AG04449 (cell line): ENCODE results near the gene METTL24.
"Not testable (repeated sequence)": the region's sequence is repeated elsewhere in the genome, so short reads cannot be mapped to it uniquely, and the experiment has no call there.

Source experiments
- CTCF ChIA-PET: fragments of 350-600 bp; formaldehyde crosslinking; extraction: SDS; loops from one replicate; lab custom pipeline; 2021; ENCODE audit warnings: antibody characterized with exemption; lab: Yijun Ruan, JAX
- POLR2A ChIA-PET: fragments of 400-600, 350-600 bp; formaldehyde crosslinking; extraction: SDS; loops from one replicate; lab custom pipeline; 2020; ENCODE audit warnings: antibody characterized with exemption, inconsistent platforms; lab: Yijun Ruan, JAX
- DNase-seq: peaks from one replicate; pipeline ENCODE4 v3.0.0-alpha.2; 2010; ENCODE audit warnings: low read depth, low spot score
- H3K4me3 ChIP-seq: 2 replicates; pipeline ENCODE4 v1.5.1; 2011; ENCODE audit warnings: low read depth, mild to moderate bottlenecking, control low read depth, low read length
- TF ChIP-seq, protein P1 (sequence below): IDR thresholded peaks from one replicate; pipeline ENCODE4 v1.5.1; 2011; ENCODE audit warnings: mild to moderate bottlenecking, moderate library complexity, low read length, control low read depth, inconsistent platforms; ENCODE audit not compliant: insufficient read depth; ENCODE audit errors: missing control alignments

Gene METTL24

GRCh38 chr6:110283657-110284056 lies 74.5 kb downstream of the METTL24 start:
- no peak overlapping the region for H3K4me3 ChIP-seq
- POLR2A ChIA-PET: no interaction called here
- DNase-seq: no peak
- TF ChIP-seq, protein P1, sequence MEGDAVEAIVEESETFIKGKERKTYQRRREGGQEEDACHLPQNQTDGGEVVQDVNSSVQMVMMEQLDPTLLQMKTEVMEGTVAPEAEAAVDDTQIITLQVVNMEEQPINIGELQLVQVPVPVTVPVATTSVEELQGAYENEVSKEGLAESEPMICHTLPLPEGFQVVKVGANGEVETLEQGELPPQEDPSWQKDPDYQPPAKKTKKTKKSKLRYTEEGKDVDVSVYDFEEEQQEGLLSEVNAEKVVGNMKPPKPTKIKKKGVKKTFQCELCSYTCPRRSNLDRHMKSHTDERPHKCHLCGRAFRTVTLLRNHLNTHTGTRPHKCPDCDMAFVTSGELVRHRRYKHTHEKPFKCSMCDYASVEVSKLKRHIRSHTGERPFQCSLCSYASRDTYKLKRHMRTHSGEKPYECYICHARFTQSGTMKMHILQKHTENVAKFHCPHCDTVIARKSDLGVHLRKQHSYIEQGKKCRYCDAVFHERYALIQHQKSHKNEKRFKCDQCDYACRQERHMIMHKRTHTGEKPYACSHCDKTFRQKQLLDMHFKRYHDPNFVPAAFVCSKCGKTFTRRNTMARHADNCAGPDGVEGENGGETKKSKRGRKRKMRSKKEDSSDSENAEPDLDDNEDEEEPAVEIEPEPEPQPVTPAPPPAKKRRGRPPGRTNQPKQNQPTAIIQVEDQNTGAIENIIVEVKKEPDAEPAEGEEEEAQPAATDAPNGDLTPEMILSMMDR: no peak
- CTCF ChIA-PET: no interaction called here

GRCh38 chr6:110282412-110282811 lies 75.7 kb downstream of the METTL24 start:
- POLR2A ChIA-PET: no interaction called here
- CTCF ChIA-PET: no interaction called here
- TF ChIP-seq, protein P1: no peak
- H3K4me3 ChIP-seq: no peak overlapping the region
- no peak for DNase-seq

DNA sequence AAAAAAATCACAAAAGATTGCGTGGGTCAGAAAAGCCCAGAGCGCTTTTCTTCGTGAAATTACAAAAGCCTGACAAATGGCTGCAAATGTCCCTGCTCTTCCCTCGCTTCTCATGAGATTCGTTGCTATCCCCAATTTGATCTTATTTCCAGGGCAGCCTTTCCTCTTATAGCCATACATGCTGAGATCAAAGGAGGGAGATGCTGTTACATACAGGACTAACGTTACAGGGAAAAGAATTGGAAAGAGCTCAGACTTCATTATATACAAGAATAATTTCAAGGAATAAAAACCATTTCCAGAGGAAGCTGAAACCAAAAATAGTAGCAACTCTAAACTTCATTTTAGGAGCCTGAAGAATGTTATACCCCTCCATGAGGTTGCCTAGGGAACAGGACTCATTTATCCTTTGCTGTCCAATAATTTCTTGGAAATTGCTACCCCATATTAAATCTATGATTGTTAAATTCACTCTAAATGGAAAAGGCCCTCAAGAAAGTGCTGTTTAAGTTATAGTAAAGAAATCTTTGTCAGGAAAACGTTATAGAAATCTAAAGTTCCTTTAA lies 81.0 kb downstream of the METTL24 start:
- DNase-seq: no peak
- POLR2A ChIA-PET: no interaction called here
- CTCF ChIA-PET: no interaction called here
- H3K4me3 ChIP-seq: no peak overlapping the region
- TF ChIP-seq, protein P1: no peak

GRCh38 chr6:110272781-110273180 lies 85.4 kb downstream of the METTL24 start:
- CTCF ChIA-PET, DNase-seq, POLR2A ChIA-PET, H3K4me3 ChIP-seq: not testable (repeated sequence)

GRCh38 chr6:110271732-110272022 lies 86.5 kb downstream of the METTL24 start:
- H3K4me3 ChIP-seq: no peak overlapping the region
- TF ChIP-seq, protein P1: no peak
- no peak for DNase-seq
- POLR2A ChIA-PET: no interaction called here
- CTCF ChIA-PET: no interaction called here

- ChIA-PET POLR2A (no interaction called here), CTCF (no interaction called here)
- TF ChIP-seq, protein P1: no peak
- no peak overlapping the region for H3K4me3 ChIP-seq
- DNase-seq: no peak
These were observed 88.0 kb downstream of the METTL24 start for GRCh38 chr6:110270165-110270564.

DNA sequence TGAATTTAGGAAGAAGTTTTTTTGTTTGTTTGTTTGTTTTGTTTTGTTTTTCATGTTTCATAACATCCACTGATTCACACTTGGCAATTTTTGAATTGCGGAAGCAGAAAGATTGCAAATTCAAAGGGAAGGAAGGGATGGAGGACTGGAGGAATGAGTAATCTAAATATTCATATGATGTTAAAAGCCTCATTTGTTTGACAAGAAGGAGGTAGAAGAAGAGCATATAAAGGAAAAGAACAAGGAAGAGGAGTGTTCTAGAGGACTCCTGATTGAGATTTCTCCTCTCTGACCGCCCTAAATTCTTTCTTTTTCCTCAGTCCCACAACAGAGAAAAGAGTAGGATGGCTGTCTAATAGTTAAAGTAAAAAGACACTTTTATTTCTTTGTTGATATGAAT lies 88.5 kb downstream of the METTL24 start:
- TF ChIP-seq, protein P1: no peak
- ChIA-PET CTCF (no interaction called here), POLR2A (no interaction called here)
- no peak overlapping the region for H3K4me3 ChIP-seq
- no peak for DNase-seq
